22Rv1 (cell line): ENCODE results near the gene SHISA5.

Experiments used
- ZFX ChIP-seq: fragments of 450-650 bp; IDR thresholded peaks from 2 replicates; pipeline ENCODE4 v1.6.1; 2017; ENCODE audit warnings: antibody characterized with exemption, borderline replicate concordance
- TF ChIP-seq, protein P1 (sequence below): fragments of 450-650 bp; IDR thresholded peaks from 2 replicates; pipeline ENCODE4 v1.5.1; 2017; ENCODE audit warnings: mild to moderate bottlenecking

DNA sequence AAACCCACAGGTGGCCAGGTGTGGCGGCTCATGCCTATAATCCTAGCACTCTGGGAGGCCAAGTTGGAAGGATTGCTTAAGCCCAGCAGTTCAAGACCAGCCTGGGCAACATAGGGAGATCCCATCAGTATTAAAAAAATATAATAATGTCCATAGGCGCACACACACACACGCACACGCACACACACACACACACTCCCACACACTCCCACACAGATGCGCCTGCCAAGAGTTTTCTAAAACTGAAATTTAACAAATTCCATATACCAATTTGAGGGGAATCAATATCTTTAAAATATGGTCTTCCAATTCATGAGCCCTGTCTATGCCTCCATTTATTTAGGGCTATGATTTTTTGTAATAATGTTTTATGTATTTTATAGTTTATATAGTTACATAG lies 17.0 kb downstream of the SHISA5 start:
- TF ChIP-seq, protein P1, sequence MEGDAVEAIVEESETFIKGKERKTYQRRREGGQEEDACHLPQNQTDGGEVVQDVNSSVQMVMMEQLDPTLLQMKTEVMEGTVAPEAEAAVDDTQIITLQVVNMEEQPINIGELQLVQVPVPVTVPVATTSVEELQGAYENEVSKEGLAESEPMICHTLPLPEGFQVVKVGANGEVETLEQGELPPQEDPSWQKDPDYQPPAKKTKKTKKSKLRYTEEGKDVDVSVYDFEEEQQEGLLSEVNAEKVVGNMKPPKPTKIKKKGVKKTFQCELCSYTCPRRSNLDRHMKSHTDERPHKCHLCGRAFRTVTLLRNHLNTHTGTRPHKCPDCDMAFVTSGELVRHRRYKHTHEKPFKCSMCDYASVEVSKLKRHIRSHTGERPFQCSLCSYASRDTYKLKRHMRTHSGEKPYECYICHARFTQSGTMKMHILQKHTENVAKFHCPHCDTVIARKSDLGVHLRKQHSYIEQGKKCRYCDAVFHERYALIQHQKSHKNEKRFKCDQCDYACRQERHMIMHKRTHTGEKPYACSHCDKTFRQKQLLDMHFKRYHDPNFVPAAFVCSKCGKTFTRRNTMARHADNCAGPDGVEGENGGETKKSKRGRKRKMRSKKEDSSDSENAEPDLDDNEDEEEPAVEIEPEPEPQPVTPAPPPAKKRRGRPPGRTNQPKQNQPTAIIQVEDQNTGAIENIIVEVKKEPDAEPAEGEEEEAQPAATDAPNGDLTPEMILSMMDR = no peak
- TF ChIP-seq ZFX = no peak
